Ecto neural progenitor cell (in vitro differentiated cells): ENCODE measurements around the gene ADA.

Experiments
- DNase-seq: peaks from one replicate; pipeline ENCODE4 v3.0.0-alpha.2; 2018; ENCODE audit warnings: low spot score

Gene ADA

GRCh38 chr20:44644667-44645131, 6.8 kb downstream of the ADA start:
- no peak for DNase-seq

DNA sequence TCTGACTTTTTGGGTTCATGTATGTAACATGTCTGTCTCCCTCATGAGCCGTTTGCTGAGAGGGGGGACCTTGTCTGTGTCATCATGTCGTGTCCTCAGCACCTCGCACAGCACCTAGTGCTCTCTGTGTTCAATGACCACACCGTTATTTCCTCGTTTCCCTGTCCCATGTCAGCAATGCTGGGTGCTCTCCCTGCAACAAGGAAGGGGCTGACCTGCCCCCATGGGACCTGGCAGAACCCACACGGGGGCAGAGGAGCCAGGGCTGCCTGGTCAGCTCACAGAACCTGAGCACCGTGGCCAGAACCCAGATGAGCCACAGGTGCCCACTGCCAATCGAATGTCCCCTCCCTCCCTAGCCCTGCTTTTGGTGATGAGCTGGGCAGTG, 7.3 kb downstream of the ADA start:
- no peak for DNase-seq

GRCh38 chr20:44643596-44644229, 7.8 kb downstream of the ADA start:
- no peak for DNase-seq

GRCh38 chr20:44643154-44643519, 8.4 kb downstream of the ADA start:
- DNase-seq = no peak

GRCh38 chr20:44642203-44643153, 9.0 kb downstream of the ADA start:
- no peak for DNase-seq

DNA sequence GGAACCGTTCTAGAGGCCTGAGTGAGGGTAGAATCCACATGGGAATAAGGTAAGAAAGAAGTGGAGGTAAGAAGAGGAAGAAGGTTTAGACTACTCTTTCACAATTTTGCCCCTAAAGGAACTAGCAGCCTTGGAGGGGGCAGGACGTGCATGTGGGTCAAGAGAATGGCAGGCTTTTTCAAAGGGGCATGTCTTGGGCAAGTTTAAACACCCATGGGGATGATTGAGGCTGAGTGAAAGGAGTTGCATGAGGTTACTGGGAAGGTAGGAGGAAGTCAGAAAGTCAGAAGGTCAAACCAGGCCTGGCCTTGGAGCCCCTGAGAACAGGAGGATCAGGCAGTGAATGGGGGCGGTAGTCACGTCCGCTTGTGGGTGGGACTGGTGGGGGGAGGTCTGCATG, 10.2 kb downstream of the ADA start:
- DNase-seq = no peak

DNA sequence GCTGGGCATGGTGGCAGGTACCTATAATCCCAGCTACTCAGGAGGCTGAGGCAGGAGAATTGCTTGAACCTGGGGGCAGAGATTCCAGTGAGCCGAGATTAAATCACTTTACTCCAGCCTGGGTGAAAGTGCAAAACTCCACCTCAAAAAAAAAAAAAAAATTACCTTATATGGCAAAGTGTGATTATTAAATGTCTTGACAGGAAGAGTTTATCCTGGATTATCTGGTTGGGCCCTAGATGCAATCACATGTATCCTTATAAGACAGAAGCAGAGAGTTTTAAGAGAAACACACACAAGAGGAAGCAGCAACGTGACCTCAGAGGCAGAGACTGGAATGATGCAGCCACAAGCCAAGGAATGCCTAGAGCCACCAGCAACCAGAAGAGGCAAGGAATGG, 11.0 kb downstream of the ADA start:
- DNase-seq = no peak

GRCh38 chr20:44637522-44638372, 13.8 kb downstream of the ADA start:
- no peak for DNase-seq

DNA sequence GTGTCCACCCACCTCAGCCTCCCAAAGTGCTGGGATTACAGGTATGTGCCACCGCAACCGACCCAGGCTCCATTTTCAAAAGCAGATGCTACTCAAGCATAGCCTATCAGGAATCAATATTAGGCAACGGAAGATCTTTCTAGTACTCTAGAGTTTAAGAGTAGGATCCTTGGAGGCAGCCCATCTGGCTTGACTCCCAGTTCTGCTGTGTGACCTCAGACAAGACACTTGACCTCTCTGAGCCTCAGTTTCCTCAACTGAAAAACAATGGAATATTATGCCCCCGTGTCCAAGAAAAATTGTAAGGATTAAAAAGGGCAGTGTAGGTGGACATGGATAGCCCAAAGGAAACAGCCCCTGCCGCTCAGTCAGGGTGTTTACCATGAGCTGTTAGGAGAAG, 14.5 kb downstream of the ADA start:
- no peak for DNase-seq

- no peak for DNase-seq
Observed at GRCh38 chr20:44635877-44636276, 15.6 kb downstream of the ADA start.

GRCh38 chr20:44633872-44634600, 17.5 kb downstream of the ADA start:
- no peak for DNase-seq

GRCh38 chr20:44633187-44633810, 18.2 kb downstream of the ADA start:
- no peak for DNase-seq

- DNase-seq = no peak
Observed at GRCh38 chr20:44632103-44632752, 19.3 kb downstream of the ADA start.

GRCh38 chr20:44630297-44630696, 21.2 kb downstream of the ADA start:
- no peak for DNase-seq

DNA sequence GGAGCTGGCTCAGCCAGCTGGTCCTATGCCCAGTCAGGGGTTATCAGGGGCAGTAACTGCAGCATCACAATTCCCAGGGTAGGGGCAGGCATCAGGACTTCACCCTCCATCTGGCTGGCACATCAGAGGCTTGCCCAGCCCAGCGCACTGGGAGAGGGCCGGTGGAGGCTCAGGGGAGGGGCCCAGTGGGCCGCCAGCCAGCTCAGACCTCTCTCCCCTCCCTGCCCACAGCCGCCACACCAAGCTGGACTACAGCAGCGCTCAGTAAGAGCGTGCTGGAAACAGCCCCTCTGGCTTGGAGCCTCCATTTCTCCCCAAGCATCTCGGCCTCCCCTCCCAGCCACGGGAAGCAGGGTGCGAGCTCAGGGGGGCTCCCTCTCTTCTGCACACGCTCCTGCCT, 22.0 kb downstream of the ADA start:
- no peak for DNase-seq

- no peak for DNase-seq
Observed at GRCh38 chr20:44629017-44629385, 22.5 kb downstream of the ADA start.

DNA sequence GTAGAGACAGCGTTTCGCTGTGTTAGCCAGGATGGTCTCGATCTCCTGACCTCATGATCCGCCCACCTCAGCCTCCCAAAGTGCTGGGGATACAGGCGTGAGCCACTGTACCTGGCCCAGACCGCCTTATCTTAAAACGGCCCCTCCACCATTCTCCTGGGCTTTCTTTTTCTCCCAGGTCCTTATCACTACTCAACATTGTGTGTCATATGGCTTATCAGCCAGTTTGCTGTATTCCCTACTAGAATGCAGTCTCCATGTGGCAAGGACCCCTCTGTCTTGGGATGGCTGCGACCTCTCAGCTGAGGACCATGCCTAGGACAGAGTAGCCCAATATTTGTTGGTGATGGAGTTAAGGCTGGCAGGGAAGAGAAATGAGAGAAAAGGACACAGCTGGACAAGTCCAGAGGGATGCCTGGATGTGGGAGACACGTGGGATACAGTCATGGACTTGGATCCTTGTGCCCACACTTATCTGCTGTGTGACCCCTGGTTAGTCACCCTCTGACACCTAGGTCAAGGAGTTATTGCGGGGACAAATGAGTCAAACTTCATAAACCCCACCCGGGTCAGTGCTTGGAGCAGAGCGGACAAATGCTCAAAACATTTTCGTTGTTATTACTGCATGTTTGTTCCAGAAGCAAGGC, 24.0 kb downstream of the ADA start:
- DNase-seq = no peak

DNA sequence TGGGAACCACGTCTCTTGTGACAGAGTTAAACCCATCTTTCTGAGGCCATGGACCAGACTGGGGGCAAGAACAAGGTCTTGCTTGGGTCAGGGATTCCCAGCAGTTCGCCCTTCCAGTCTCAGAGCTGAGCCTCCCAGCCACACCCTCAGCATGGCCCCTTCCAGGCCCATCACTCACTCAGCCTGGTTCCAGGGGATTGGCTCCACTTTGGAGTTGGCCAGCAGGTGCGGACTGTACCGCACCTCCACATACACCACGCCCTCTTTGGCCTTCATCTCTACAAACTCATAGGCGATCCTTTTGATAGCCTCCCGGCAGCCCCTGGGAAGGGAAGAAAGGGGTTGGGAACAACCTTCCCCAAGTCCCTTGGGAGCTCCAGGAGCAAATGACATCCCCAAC, 25.2 kb downstream of the ADA start:
- no peak for DNase-seq

DNA sequence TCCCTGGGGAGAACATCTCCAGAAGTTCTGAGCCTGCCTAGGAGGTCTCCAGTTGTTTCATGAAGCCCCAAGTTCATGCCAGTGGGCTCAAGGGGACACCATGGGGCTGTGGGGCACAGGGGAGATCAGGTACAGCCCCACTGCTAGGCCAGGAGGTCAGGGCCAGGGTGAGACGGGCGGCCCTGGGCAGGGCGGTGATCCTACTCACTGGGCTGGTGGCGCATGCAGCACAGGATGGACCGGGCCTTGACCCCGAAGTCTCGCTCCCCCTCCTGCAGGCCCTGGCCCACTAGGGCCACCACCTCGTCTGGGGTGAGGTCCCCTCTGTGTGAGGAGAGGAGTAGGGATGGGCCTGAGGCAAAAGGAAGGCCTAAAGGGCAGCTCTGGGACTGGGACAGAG, 26.1 kb downstream of the ADA start:
- DNase-seq = no peak

DNA sequence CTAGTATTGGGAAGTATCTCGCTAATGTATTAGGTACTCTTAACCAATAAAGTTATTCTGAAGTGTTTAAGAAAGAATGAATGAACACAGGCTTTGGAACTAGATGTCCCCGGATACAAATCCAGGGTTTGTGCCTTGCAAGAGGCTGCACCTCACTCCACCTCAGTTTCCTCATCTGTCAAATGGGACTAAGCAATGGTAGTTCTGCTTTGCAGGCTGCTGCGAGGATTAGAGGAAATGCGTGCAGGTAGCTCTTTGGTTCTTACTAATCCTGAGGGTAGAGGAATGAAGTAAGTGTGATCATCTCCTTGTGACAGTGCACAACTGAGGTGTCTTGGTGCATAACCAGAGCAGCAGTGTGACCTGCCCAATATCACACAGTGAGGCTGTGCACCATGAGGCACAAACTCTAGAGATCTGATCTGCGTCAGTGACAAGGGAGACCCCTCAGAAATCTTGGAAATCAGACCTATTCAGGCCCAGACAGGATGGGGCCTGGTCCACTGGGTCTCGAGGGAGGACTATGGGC, 26.7 kb downstream of the ADA start:
- DNase-seq = no peak
